NCI-H1417 treated with DMSO at 0.1 percent for 48 hours (cell line): Measurements from ENCODE around the gene ASAH2.
"Not testable (repeated sequence)": the region's sequence is repeated elsewhere in the genome, so short reads cannot be mapped to it uniquely, and the experiment has no call there.

ENCODE experiments used
- DNase-seq: peaks from one replicate; lab custom pipeline; 2025; lab: John Stamatoyannopoulos, UW

ASAH2 gene

DNA sequence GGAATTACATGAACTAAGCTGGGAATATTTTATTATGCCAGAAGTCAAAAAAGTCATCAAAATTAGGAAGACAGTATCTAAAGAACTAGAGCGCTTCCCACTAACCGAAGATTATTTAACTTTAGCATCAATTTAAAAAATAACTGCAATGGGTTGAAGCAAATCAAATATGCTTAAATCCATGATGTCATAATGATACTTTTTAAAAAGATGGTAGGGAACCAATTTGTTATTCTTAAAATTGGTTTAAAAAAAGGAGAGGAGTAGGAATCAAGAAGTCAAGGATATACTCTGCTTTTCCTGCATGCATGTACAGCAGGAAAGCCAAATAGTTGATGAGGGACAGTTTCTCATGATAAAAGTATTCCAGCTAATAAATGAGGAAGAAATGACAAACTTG lies 3.2 kb upstream of the ASAH2 start:
- DNase-seq, result no peak

DNA sequence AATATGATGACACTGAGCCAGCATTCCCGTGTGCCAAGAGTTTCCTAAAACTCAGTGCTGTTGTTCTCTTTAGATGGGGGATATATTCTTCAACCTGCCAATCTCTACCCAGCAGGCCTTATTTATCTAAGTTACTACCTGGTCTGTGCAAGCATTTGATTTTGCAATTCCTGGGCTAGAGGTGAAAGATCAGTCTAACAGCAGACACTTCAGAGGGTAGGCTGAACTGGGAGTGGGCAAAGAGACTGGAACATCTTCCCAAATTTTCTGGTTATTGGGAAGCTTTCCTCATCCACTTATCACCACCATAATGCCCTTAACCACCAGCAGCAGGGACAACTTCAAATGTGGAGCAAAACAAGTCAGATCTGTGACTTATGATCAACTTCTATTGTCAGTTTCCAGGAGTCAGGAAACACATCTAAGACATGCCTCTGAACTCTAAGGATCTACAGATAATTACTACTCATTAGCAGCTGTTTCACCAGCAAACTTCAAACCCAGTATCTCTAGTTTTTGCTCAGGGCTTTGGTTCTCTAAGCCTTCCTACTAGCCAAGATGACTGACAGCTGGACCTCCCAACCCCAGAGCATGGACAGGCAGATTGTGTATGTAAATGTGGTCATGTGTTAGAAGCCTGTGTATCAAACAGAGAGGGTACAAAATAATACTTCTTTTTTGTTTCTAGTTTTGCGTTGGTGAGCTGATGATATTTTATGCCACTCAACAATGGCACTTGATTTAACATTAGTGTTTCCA lies 1.0 kb downstream of the ASAH2 start:
- no peak for DNase-seq

DNA sequence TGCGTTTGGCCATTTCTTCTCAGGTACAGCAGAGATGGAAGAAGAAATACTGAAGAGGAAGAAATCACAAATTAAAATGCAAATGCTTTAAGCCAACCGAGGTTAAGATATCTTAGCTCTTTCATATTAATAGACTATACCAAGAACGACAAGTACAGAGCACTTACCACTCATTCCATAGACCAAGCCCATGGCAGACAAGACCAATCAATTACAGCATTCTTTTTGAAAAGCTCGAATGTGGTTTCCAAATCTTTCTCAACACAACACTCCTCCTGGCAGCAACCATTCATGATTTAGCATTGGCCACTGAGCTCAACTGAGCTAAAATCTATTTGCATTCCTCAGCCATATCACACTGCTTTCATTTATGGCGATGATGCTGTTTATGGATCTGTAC lies 2.7 kb downstream of the ASAH2 start:
- DNase-seq, result no peak

DNA sequence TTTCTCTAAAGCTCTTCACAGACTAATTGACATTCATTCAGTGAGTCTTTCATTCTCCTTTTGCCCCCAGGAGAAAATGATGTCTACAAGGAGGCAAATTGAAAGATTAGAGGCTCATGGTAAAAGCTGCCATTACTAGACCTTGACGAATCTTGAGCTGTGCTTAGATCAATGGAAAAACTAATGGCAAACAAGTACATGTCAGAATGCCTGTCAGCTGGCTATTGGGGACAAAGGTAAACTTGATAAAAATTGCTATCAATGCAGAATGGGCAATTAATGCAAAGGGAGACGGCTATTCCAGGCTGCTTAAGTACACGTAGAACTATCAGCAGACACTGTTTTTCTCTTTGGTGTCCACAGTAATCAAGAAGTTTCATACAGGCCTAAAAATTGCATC lies 3.3 kb downstream of the ASAH2 start:
- DNase-seq, result no peak

DNA sequence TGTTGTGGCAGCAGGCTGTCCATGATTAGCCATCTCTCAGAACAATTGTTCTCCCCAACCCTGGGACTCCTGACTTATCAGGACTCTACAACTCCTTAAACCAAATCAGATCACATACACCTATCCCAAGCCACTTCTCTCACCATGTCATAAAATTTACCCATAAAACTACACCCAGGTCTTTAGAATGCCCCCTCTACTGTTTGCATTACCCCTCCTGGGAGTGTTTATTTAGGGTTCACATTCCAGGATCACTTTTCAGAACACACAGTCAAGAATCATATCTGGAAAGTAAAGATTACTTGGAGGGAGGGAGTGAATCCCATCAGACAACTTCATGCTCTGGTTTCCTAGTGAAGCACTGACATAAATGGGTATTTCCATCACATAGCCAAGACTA lies 7.1 kb downstream of the ASAH2 start:
- DNase-seq, result no peak

DNA sequence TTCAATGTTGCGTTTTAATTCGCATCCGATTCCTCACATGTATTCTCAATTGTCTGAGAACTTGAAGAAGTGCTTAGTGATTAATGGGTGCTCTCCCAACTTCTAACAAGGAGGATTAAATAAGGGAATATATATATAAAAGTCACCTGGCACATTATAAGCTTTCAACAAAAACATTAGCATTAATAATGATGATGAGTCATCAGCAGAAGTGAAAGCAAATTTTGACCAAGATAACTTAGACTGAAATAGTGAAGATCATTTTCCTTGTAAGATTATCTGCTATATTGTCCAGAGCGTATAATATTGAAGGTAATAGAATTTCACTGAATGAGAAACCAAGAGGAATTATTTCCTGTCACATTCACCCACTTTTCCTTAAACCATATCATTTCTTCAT lies 8.5 kb downstream of the ASAH2 start:
- no peak for DNase-seq

DNA sequence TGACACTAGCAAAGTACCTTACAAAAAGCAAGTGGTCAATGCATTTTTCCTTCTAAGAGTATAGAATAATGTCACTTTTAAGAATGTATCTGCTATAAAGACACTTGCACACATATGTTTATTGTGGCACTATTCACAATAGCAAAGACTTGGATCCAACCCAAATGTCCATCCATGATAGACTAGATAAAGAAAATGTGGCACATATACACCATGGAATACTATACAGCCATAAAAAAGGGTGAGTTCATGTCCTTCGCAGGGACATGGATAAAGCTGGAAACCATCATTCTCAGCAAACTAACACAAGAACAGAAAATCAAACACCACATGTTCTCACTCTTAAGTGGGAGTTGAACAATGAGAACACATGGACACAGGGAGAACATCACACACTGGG lies 9.8 kb downstream of the ASAH2 start:
- not testable (repeated sequence) for DNase-seq

DNA sequence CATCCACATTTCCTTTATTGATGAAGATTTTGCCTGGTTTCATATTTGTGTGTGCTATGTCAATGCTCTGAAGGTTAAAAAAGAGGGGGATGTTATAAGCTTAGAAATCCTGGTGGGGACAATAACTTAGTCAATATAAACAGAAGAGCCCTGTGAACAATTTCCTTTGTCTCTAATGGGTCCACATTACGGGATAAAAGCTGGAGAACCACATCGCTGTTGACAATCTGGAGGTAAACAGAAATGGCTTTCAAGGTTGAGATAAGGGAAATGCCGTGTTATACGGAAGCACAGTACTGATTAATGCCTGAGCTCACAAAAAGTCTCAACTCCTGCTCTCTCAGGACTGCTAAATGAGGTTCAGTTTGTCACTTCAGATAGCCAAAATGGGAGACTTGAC lies 16.8 kb downstream of the ASAH2 start:
- DNase-seq, result no peak

DNA sequence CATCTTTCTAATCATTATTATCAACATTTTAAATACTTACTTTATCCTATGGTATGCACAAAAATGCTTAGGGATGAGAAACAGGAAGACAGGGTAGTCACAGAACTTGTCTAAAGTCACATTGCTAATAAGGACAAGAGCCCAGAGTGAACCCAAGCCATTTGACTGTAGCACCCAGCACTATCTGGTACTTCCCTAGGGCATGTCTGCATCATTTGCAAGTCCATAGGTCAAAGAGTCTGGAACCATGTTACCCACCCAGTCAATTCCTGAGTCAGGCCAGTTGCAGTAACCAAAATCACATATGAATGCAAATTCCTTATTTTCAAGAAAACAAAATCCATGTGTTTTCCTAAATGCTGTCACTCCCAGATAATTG lies 19.1 kb downstream of the ASAH2 start:
- DNase-seq, result no peak

DNA sequence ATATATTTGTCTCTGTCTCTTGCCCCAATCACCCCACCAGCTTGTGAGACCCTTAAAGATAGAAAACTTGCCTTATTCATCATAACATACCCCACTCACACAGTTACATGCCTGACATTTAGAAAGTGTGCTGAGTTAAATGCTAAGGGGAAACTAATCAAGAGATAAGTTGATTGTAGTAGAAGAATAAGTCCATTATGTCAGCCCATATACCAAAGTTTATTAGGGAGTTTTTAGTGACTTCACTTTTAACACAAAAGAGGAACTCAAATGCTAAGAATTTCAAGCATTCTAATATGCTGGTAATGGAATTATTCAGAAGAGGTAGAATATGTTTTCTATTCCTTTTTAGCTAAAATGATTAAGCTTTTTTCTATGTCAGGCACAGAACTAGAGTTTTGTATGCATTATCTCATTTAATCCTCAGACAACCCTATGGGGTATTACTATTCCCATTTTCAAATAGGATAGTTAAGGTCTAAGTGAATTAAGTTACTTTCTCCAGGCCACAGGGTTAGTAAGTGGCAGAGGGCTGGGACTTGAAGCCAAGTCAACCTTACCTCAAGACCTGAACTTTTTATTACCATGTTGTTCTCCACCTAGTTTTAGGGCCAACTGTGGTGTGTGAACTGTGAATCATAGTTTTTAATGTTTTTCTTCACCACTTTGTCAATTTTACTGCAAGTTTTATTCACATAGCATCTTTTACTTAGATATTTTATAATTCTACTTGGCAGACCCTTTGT lies 19.6 kb downstream of the ASAH2 start:
- no peak for DNase-seq

DNA sequence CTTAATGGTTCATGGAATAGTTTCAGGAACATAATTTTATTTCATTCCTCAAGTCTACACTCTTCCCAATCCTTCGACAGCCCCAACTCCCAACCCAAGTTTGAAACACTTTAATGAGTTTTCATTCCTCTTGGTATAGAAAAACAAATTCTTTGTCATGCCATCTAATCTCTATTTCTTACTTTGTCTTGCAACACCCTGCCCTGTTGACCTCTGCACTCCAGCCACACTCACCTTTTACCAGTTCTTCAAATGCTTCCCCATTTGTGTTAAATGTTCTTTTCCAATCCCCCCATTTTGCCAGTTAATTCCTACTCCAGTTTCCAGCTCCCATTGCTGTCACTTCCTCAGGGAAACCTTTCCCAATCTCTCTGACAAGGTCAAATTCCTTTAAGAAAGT lies 21.9 kb downstream of the ASAH2 start:
- DNase-seq, result no peak

DNA sequence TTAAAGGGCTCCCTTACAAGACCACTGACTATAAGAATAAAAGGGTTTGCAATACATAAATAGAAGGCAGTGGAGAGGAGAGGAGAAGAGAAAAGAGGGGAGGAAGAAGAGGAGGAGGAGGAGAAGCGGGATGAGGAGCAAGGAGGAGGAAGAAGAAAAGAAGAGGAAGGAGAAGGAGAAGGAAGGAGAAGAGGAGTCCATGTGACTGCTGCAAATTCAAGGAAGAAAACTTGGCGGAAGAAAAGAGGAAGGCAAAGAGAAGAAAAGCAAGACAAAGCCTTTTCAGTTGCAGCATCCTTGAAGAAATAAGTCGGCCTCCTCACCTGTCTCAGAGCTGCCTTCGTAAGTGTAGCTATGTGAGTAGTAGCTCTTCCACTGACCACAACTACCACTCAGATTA lies 22.6 kb downstream of the ASAH2 start:
- no peak for DNase-seq

DNA sequence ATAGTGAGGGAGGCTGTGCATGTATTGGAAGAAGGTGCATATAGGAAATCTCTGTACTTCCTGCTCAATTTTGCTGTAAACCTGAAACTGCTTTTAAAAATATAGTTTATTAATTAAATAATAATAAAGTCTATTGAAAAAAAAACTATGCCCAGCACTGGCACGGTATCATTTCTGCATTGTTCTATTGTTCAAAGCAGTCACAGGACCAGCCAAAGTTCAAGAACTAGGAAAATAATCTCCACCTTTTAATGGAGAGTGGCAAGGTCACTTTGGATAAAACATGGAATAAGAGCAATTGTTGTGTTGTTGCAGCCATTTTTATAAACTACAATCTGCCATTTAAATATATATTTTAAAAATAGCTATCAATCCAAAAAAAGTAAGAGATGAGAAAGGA lies 24.7 kb downstream of the ASAH2 start:
- DNase-seq, result no peak

DNA sequence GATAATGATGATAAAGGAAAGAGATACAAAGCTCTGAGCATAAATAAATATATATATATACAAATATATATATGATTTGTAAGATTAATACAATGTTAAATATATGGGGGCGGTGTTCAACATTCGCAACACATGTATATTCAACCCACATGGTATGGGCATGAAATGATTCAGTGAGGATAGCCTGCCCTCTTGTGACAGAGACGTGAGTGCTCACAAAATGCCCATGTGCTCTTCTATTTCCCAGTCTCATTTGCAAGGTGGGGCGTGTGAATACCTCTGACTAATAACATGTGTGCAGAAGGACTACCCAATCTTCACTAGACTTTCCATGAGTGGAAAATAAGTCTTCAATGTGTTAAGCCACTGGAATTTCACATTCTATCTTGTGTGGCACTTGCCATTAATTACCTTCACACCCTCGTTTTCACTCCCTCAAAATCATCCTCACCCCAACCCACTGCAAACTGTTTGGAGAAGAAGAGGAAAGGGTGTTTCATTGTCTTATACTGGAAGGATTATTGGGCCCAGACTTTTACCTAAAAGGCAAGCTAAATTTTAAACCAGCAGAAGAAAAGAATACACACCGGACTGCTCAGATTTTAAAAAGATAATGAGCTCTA lies 26.9 kb downstream of the ASAH2 start:
- DNase-seq, result peak; percentile 3

DNA sequence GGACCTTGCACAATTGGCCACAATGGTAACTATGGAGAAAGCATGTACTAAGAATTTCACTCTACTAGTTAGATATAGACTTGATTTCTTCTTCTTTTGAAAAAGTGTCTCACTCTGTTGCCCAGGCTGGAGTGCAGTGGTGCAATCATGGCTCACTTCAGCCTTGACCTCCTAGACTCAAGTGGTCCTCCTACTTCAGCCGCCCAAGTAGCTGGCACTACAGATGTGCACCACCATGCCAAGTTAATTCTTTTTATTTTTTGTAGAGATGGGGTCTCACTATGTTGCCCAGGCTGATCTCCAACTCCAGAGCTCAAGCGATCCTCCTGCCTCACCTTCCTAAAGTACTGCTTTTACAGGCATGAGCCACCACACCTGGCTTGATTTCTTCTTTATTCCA lies 29.1 kb downstream of the ASAH2 start:
- no peak for DNase-seq

DNA sequence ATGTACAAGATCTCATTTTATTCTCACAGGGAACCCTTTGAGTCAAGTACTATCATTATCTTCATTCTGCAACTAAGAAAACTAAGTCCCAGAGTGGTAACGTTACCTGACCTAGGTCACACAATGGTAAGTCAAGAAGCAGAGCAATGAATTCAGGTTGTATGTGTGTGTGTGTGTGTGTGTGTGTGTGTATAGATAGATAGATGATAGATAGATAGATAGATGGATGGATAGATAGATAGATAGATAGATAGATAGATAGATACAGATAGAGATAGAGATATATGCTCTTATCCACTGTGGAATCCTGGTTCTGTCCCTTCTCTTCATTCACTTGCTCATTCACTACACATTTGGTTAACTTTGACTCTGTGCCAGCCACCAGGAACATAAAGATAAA lies 29.8 kb downstream of the ASAH2 start:
- no peak for DNase-seq

DNA sequence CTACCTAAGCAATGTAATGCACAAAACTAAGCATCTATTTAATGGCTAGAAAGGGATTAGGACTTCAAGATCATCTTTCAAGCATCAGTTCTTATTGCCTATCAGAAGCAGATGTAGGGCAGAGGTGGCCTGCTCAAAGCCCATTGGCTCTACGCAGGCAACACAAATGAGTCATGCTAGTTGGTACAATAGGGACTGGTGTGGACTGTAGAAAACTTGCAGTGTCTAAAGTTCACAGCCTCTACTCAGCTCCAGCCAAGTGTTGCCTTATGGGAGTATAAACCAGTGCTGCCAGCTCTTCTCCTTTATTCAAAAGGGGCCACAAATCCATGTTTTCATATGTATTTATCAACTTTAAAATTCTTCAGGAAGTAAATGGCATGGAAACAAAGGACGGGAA lies 31.7 kb downstream of the ASAH2 start:
- DNase-seq, result no peak

DNA sequence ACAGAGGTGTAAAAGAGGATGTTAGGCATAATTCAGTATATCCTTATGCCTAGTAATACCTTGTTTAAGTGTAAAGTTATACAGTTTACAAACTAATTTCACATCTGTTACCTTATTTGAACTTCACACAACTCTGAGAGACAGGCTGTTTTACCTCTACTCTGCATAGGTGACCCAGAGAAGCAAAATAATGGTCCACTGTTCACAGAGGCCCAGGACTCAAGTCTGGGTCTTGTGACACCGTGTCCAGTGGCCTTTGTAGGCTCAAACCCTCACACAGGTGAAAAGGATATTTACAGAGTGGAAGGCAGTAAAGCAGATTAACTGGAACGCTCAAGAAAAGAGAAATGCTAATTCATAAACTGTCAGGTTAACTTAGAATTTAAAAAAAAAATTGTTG lies 32.1 kb downstream of the ASAH2 start:
- DNase-seq, result no peak

DNA sequence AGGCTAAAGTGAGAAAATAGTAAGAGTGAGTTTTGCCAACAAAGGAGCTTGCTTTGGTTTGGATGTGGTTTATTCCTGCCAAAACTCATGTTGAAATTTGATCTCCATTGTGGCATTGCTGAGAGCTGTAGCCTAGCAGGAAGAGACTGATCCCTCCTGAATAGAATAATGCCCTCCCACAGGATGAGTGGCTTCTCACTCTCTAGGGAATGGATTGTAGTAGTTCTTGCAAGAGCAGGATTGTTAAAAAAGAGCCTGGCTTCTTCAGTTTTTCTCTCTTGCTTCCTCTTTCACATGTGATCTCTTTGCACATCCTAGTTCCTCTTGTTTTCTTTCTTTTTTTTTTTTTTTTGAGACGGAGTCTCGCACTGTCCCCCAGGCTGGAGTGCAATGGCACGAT lies 34.4 kb downstream of the ASAH2 start:
- no peak for DNase-seq

DNA sequence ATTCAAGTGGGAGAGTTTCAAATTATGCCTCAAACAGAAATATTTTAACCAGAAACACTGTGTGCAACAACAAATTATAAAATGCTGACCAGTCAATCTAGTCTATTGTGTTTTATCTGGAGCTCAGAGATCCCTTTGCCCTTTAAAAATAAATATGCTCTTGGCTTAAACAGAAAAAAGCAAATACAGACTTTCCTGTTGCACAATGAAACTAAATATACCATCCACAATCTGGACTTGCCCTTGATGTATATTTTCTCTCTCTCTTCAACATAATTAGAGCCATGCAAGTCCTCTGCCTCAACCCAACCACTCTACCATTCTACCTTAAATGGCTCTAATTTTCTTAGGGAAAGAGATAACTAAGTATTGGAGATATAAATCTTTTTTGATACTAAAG lies 34.9 kb downstream of the ASAH2 start:
- DNase-seq, result no peak

DNA sequence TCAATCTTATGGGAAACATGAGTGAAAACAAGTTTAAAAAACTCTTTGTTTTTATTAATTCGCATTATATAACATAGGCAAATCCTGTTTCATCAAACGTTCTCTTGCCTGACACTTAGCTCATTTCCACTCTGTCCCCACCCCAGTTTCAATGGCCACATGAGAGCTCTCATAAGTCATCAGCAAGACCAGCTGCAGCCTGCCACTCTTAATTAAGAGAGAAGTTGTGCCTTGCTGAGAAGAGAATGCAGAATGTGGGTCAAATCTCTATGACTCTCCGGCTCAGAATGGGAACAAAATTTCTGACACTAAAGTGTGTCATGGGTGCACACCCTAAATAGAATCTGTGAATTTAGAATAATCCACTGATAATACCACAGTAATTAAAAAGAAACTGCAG lies 39.6 kb downstream of the ASAH2 start:
- no peak for DNase-seq

DNA sequence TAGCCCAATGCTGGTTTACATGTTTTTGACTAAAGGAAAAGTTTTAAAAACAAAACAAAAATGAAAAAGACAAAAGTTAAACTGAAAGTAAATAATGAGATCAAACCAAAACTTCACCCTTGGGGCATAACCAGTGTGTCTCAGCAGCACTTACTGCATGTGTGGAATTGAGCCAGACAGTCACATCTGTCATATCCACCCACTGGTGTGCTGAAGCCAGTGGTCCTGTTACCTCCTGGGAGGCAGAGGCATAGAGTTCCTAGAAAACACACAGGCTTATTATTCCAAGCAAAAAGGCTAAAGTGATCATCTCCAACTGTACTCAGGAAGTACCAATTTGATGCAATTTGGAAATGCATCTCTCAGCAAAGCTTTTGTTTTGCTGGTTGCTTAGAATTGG lies 40.4 kb downstream of the ASAH2 start:
- no peak for DNase-seq
